Gastrocnemius medialis (tissue), 4 donors: Measurements from ENCODE around the gene CD58. TPM values are rescaled to one million over a fixed set of nuclear protein-coding genes. Genes with fewer than 3 reads are reported as not detected.

Experiments used
- ATAC-seq, 2 donors: fragments of 150-250 bp; one replicate each; pipeline ENCODE4 v1.9.1; 2016
- DNase-seq, 2 donors: peaks; one replicate each; pipeline ENCODE4 v3.0.0-alpha.2; 2019
- H3K27ac ChIP-seq, 4 donors: fragments of 200-600 bp; sonication (generic); 1 replicate in 1 of 4; 2 replicates in 3 of 4; pipeline ENCODE4 v1.5.1; 2016 to 2018; ENCODE audit warnings: mild to moderate bottlenecking in 2 of 4, moderate library complexity in 1 of 4
- H3K27me3 ChIP-seq, 3 donors: fragments of 200-600 bp; sonication (generic) in 2 of 3; 1 replicate in 1 of 3; 2 replicates in 2 of 3; pipeline versions ENCODE4 v1.5.1 to v1.6.0; 2016 to 2019; ENCODE audit warnings: mild to moderate bottlenecking in 1 of 3, moderate library complexity in 1 of 3
- H3K36me3 ChIP-seq, 2 donors: fragments of 200-600 bp; sonication (generic) in 1 of 2; one replicate each; pipeline ENCODE4 v1.5.1; 2017 to 2018
- H3K4me1 ChIP-seq, 2 donors: fragments of 200-600 bp; sonication (generic) in 1 of 2; one replicate each; pipeline ENCODE4 v1.5.1; 2016 to 2017; ENCODE audit warnings: mild to moderate bottlenecking in 2 of 2
- H3K4me3 ChIP-seq, 4 donors: fragments of 200-600 bp; sonication (generic) in 3 of 4; 1 replicate in 1 of 4; 2 replicates in 3 of 4; pipeline ENCODE4 v1.5.1; 2016 to 2019; ENCODE audit warnings: mild to moderate bottlenecking in 2 of 4
- H3K9me3 ChIP-seq, 3 donors: fragments of 200-600 bp; sonication (generic) in 2 of 3; 1 replicate in 1 of 3; 2 replicates in 2 of 3; pipeline ENCODE4 v1.5.1; 2016 to 2019
- POLR2A ChIP-seq, 2 donors: fragments of 450-650 bp; IDR thresholded peaks; one replicate each; pipeline ENCODE4 v1.6.1; 2017; ENCODE audit warnings: antibody characterized with exemption in 2 of 2, mild to moderate bottlenecking in 2 of 2, moderate library complexity in 2 of 2
- in situ Hi-C, 4 donors: fragments of 200-750 bp; cut with MboI; loops; one replicate each; pipeline versions ENCODE4 v1.15.0 to v1.8.0; 2017; ENCODE audit warnings: low sequenced_read_pairs in 4 of 4
- intact Hi-C: fragments of 100-400 bp; cut with DNase I; formaldehyde crosslinking; loops from one replicate; pipeline ENCODE4 v1.15.1; 2023; ENCODE audit warnings: low total_unique reads
- total RNA-seq, 4 donors: library from RNA; depleted of rRNA; stranded (reverse); fragments of >200 nt; gene quantifications; one replicate each; pipeline versions ENCODE4 v1.1.0 to v1.2.3, GENCODE V29; 2016
- TF ChIP-seq, protein P1 (sequence below), 5 experiments: fragments of 450-650 bp in 3 of 5; fragments of 200-600 bp in 2 of 5; sonication (generic) in 2 of 5; IDR thresholded peaks in 4 of 5; conservative IDR thresholded peaks in 1 of 5; 1 replicate in 4 of 5; 2 replicates in 1 of 5; pipeline ENCODE4 v1.5.1; 2016 to 2019; ENCODE audit warnings: antibody characterized with exemption in 5 of 5, mild to moderate bottlenecking in 3 of 5, moderate library complexity in 3 of 5

CD58 gene
- total RNA-seq, 4 donors from 2014 or later: 4.1 to 15.9 (median 10.2) TPM

DNA sequence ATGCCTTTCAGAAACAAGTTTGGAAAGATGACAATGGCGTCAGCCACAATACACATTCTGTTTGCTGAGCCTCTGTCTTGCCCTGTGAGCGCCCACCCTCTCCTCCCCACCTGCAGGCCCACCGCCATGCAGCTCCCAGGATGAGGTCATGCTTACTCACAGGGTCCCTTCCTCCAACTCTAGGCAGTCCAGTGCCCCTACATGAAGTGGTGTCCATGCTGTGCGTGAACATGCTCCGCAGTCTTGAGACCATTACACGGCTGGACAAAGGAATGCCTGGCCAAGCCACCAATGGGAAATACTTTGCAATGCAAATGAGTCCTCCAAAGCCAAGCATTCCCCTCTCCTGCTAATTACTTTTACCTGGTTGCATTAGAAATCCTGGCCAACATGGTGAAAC is 92.2 kb downstream of the CD58 start:
- Histone ChIP-seq H3K27ac (peak overlapping the region in 2 of 4 donors; percentile 92 to 97), H3K4me1 (peaks cover 35 to 39% of the 10 kb centered on the region in 2 donors)
- in situ Hi-C loops: loop anchor here in 2 of 4 donors (25.0 kb wide), 2 partner anchors 116 to 666 kb away; partner anchors contain the start of gene ATP1A1 (in 1 of the 2)

DNA sequence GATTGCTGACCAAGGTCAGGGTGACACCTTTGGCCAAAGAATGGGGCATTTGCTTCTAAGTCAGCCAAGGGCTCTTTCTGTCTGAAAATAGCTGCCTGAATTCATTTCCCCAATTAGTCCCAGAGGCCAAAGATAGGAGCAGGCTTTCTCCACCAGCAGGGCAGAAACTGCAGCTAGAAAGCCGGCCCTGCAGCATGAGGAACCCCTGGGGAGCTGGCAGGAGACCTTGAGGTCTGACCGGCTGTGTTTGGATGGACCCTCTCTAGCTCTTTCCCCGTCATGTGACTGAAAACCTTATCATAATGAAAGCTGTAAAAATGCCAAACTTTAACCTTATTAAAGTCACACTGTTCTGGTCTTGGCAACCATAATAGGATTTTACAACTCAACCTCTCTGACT is 93.4 kb downstream of the CD58 start:
- Histone ChIP-seq H3K9me3 (no peaks in the 10 kb centered on the region), H3K36me3 (no peaks in the 10 kb centered on the region), H3K4me1 (peaks cover 35 to 39% of the 10 kb centered on the region in 2 donors), H3K4me3 (no peak overlapping the region), H3K27ac (peak overlapping the region; percentile 88 to 97 (median 94)), H3K27me3 (no peaks in the 10 kb centered on the region)
- intact Hi-C loops: loop anchor here (10.0 kb wide), 1 partner anchor 723 kb away; no protein-coding TSS in a partner anchor
- TF ChIP-seq, protein P1, sequence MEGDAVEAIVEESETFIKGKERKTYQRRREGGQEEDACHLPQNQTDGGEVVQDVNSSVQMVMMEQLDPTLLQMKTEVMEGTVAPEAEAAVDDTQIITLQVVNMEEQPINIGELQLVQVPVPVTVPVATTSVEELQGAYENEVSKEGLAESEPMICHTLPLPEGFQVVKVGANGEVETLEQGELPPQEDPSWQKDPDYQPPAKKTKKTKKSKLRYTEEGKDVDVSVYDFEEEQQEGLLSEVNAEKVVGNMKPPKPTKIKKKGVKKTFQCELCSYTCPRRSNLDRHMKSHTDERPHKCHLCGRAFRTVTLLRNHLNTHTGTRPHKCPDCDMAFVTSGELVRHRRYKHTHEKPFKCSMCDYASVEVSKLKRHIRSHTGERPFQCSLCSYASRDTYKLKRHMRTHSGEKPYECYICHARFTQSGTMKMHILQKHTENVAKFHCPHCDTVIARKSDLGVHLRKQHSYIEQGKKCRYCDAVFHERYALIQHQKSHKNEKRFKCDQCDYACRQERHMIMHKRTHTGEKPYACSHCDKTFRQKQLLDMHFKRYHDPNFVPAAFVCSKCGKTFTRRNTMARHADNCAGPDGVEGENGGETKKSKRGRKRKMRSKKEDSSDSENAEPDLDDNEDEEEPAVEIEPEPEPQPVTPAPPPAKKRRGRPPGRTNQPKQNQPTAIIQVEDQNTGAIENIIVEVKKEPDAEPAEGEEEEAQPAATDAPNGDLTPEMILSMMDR (IDR thresholded peaks at IDR 0.05 in 4 of 5, conservative IDR thresholded peaks at IDR 0.05 in 1 of 5): peak in 2 of 5 experiments; percentile 9 to 30
- TF ChIP-seq POLR2A (IDR thresholded peaks at IDR 0.05): peak; percentile 7 to 56
- in situ Hi-C loops: loop anchor here in 2 of 4 donors (25.0 kb wide), 2 partner anchors 115 to 665 kb away; partner anchors contain the start of gene ATP1A1 (in 1 of the 2)
- peak in 1 of 2 donors; percentile 40 for DNase-seq
- ATAC-seq: peak in 1 of 2 donors; percentile 13

More for the DNA sequence above, 92.2 kb downstream of the CD58 start:
- no peaks in the 10 kb centered on the region for H3K9me3 ChIP-seq
- no peak for DNase-seq
- no peak overlapping the region for H3K4me3 ChIP-seq
- intact Hi-C loops: loop anchor here (10.0 kb wide), 1 partner anchor 724 kb away; no protein-coding TSS in a partner anchor
- no peak for TF ChIP-seq POLR2A (IDR thresholded peaks at IDR 0.05)
- TF ChIP-seq, protein P1 (IDR thresholded peaks at IDR 0.05 in 4 of 5, conservative IDR thresholded peaks at IDR 0.05 in 1 of 5): no peak
- no peaks in the 10 kb centered on the region for H3K36me3 ChIP-seq
- no peak for ATAC-seq
- no peaks in the 10 kb centered on the region for H3K27me3 ChIP-seq

DNA sequence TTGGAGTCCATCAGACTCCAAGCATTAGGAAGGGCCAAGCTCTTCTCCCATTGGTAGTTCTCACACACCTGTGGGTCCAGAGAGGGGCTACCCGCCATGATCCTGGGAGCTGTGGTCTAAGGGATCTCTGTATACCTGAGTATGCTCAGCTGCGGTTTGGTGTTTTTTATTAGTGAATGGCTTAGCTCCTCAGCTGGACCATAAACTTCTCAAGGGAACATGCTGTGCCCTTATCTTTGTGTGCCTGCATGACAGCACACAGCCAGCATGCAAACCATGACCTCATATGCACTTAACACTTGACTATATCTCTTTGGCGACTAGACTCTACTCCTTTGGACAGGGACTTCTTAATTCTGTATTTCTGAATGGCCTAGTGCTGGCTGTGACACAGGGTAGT is 94.5 kb downstream of the CD58 start:
- ATAC-seq (peak; percentile 73 to 85), DNase-seq (peak; percentile 67)
- in situ Hi-C loops (loop anchor here in 2 of 4 donors (25.0 kb wide), 2 partner anchors 114 to 664 kb away; partner anchors contain the start of gene ATP1A1 (in 1 of the 2)), intact Hi-C loops (loop anchor here (1.0 to 10.0 kb wide), 2 partner anchors 100 to 722 kb away; no protein-coding TSS in a partner anchor)
- no peaks in the 10 kb centered on the region for H3K9me3 ChIP-seq
- H3K27ac ChIP-seq: peak overlapping the region; percentile 88 to 97 (median 94)
- peaks cover 35 to 39% of the 10 kb centered on the region in 2 donors for H3K4me1 ChIP-seq
- no peak overlapping the region for H3K4me3 ChIP-seq
- H3K27me3 ChIP-seq: no peaks in the 10 kb centered on the region
- TF ChIP-seq POLR2A (IDR thresholded peaks at IDR 0.05): peak; percentile 30 to 51
- TF ChIP-seq, protein P1 (IDR thresholded peaks at IDR 0.05 in 4 of 5, conservative IDR thresholded peaks at IDR 0.05 in 1 of 5): no peak
- H3K36me3 ChIP-seq: no peaks in the 10 kb centered on the region

DNA sequence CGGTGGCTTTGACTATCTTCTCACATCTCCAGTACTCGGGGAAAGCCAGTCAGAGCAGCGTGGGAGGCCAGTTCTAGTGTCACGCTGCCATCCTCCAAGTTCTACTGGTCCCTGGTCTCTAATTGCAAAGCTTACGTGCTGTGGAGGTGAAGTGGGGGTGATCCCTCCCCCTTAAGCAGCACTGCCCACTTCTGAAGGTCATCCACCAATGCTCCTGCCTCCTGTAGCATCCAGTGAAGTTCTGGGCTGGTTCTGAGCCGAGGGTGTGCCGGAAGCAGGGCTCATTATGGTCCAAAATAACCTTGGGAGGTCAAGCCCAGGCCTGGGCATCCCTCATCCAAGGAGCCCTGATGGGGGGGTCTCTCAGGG is 95.0 kb downstream of the CD58 start:
- H3K27ac ChIP-seq: peak overlapping the region; percentile 88 to 97 (median 94)
- H3K4me1 ChIP-seq: peaks cover 35 to 39% of the 10 kb centered on the region in 2 donors
- in situ Hi-C loops (loop anchor here in 2 of 4 donors (25.0 kb wide), 2 partner anchors 114 to 664 kb away; partner anchors contain the start of gene ATP1A1 (in 1 of the 2)), intact Hi-C loops (loop anchor here (1.0 to 10.0 kb wide), 5 partner anchors 17 to 721 kb away; partner anchors contain the start of gene ATP1A1)
- no peaks in the 10 kb centered on the region for H3K9me3 ChIP-seq
- H3K36me3 ChIP-seq: no peaks in the 10 kb centered on the region
- DNase-seq: no peak
- TF ChIP-seq, protein P1 (IDR thresholded peaks at IDR 0.05 in 4 of 5, conservative IDR thresholded peaks at IDR 0.05 in 1 of 5): no peak
- TF ChIP-seq POLR2A (IDR thresholded peaks at IDR 0.05): no peak
- no peaks in the 10 kb centered on the region for H3K27me3 ChIP-seq
- peak; percentile 2 to 12 for ATAC-seq
- peak overlapping the region in 2 of 4 donors; percentile 4 to 15 for H3K4me3 ChIP-seq
